HCT116 (cell line): Measurements from ENCODE around the gene LRP2BP. TPM values are rescaled to one million over a fixed set of nuclear protein-coding genes. Genes with fewer than 3 reads are reported as not detected.

Source experiments
- ATAC-seq: fragments of 200-7000 bp; cut with Tn5 transposase; 2 replicates; pipeline ENCODE4 v1.9.1; 2020; ENCODE audit warnings: mild to moderate bottlenecking, moderate library complexity
- BruUV-seq: library from RNA; stranded (reverse); fragments of 400-500 nt; replicated peaks from 2 replicates; lab custom pipeline; 2021; lab: Mats Ljungman, UMichigan
- CTCF ChIA-PET: fragments of 300-600 bp; sonication (Branson Sonifier 250); formaldehyde crosslinking; loops from one replicate; lab custom pipeline; 2021; ENCODE audit warnings: antibody characterized with exemption; lab: Charles Lee
- POLR2A ChIA-PET: fragments of 300-600, 350-600 bp; sonication (Branson Sonifier 250); formaldehyde crosslinking; loops from one replicate; lab custom pipeline; 2021; ENCODE audit warnings: antibody characterized with exemption; lab: Charles Lee
- RAD21 ChIA-PET, 2 experiments: fragments of 300-600 bp; sonication (Branson Sonifier 250); formaldehyde crosslinking; loops; one replicate each; lab custom pipeline; 2023; ENCODE audit warnings: low total read pairs in 2 of 2; ENCODE audit not compliant: uncharacterized antibody in 2 of 2, unreplicated experiment in 2 of 2, low non-redundant PET in 1 of 2; lab: Charles Lee
- DNase-seq: peaks from one replicate; pipeline ENCODE4 v3.0.0-alpha.2; 2010; ENCODE audit warnings: low read depth, low spot score
- H2AFZ ChIP-seq: fragments of 200-600 bp; shearing (Covaris generic), sonication (generic); 2 replicates; pipeline ENCODE4 v1.6.1; 2017; ENCODE audit warnings: low read depth, mixed run types, mixed read lengths, antibody characterized with exemption, low read length; ENCODE audit not compliant: poor library complexity, severe bottlenecking
- H3K27ac ChIP-seq: 2 replicates; pipeline ENCODE4 v1.5.1; 2012; ENCODE audit warnings: low read depth, low read length
- H3K27me3 ChIP-seq: fragments of 200-600 bp; sonication (generic); 2 replicates; pipeline ENCODE4 v1.6.1; 2016; ENCODE audit warnings: mixed run types, low read length, mixed read lengths; ENCODE audit not compliant: insufficient read depth
- H3K36me3 ChIP-seq, 2 experiments: fragments of 200-500 bp in 1 of 2; fragments of 200-600 bp in 1 of 2; sonication (Bioruptor generic) in 1 of 2; sonication (generic) in 1 of 2; 2 replicates each; pipeline versions ENCODE4 v1.5.1 to v1.6.1; 2014 to 2016; ENCODE audit warnings: low read length in 2 of 2, inconsistent platforms in 1 of 2, mixed read lengths in 1 of 2, mixed run types in 1 of 2; ENCODE audit not compliant: insufficient read depth in 2 of 2, control insufficient read depth in 1 of 2
- H3K4me1 ChIP-seq, 2 experiments: fragments of 200-600 bp in 1 of 2; sonication (generic) in 1 of 2; 2 replicates each; pipeline versions ENCODE4 v1.5.1 to v1.6.1; 2012 to 2017; ENCODE audit warnings: low read length in 2 of 2, inconsistent platforms in 1 of 2, mild to moderate bottlenecking in 1 of 2, mixed read lengths in 1 of 2, mixed run types in 1 of 2, moderate library complexity in 1 of 2; ENCODE audit not compliant: insufficient read depth in 2 of 2, control insufficient read depth in 1 of 2
- H3K4me2 ChIP-seq: fragments of 200-600 bp; sonication (generic); 2 replicates; pipeline ENCODE4 v1.6.1; 2017; ENCODE audit warnings: mixed run types, low read length, mixed read lengths
- H3K4me3 ChIP-seq, 2 experiments: fragments of 200-600 bp in 1 of 2; sonication (generic) in 1 of 2; replicated peaks in 1 of 2; 2 replicates each; pipeline ENCODE4 v1.5.1; 2011 to 2016; ENCODE audit warnings: low read length in 2 of 2, control low read depth in 1 of 2, low read depth in 1 of 2, mild to moderate bottlenecking in 1 of 2, mixed read lengths in 1 of 2, mixed run types in 1 of 2
- H3K79me2 ChIP-seq: fragments of 200-600 bp; sonication (generic); 2 replicates; pipeline ENCODE4 v1.6.1; 2017; ENCODE audit warnings: mild to moderate bottlenecking, mixed run types, low read length, moderate library complexity, mixed read lengths; ENCODE audit not compliant: insufficient read depth
- H3K9ac ChIP-seq: fragments of 200-600 bp; sonication (generic); 2 replicates; pipeline ENCODE4 v1.6.1; 2016; ENCODE audit warnings: low read length, mixed read lengths
- H3K9me2 ChIP-seq: fragments of 200-600 bp; sonication (generic), shearing (Covaris generic); 2 replicates; pipeline ENCODE4 v1.6.1; 2017; ENCODE audit warnings: mixed run types, mild to moderate bottlenecking, moderate library complexity; ENCODE audit not compliant: insufficient read depth
- H3K9me3 ChIP-seq, 2 experiments: fragments of 200-500 bp in 1 of 2; fragments of 200-600 bp in 1 of 2; sonication (Bioruptor generic) in 1 of 2; sonication (generic) in 1 of 2; 2 replicates each; pipeline ENCODE4 v1.6.1; 2014 to 2017; ENCODE audit warnings: low read length in 2 of 2, mixed read lengths in 2 of 2, inconsistent platforms in 1 of 2, low read depth in 1 of 2, mild to moderate bottlenecking in 1 of 2, mixed run types in 1 of 2, moderate library complexity in 1 of 2; ENCODE audit not compliant: control insufficient read depth in 1 of 2, insufficient read depth in 1 of 2
- H4K20me1 ChIP-seq: fragments of 200-600 bp; sonication (generic), shearing (Covaris generic); 2 replicates; pipeline ENCODE4 v1.6.1; 2017; ENCODE audit warnings: mixed run types, mild to moderate bottlenecking, moderate library complexity; ENCODE audit not compliant: insufficient read depth
- CBX3 ChIP-seq: IDR thresholded peaks from 2 replicates; pipeline ENCODE4 v1.6.1; 2012; ENCODE audit warnings: low read depth
- CEBPB ChIP-seq: IDR thresholded peaks from 2 replicates; pipeline ENCODE4 v1.6.1; 2012; ENCODE audit warnings: low read depth
- CTCF ChIP-seq, 3 experiments: fragments of 200-600 bp in 1 of 3; sonication (generic) in 1 of 3; IDR thresholded peaks in 2 of 3; conservative IDR thresholded peaks in 1 of 3; 2 replicates each; pipeline ENCODE4 v1.5.1; 2012 to 2017; ENCODE audit warnings: low read depth in 2 of 3, low read length in 2 of 3, antibody characterized with exemption in 1 of 3, borderline replicate concordance in 1 of 3, control low read depth in 1 of 3, mild to moderate bottlenecking in 1 of 3, mixed read lengths in 1 of 3, mixed run types in 1 of 3, moderate library complexity in 1 of 3; ENCODE audit not compliant: insufficient read depth in 1 of 3
- ELF1 ChIP-seq: IDR thresholded peaks from 2 replicates; pipeline ENCODE4 v1.6.1; 2012; ENCODE audit warnings: low read depth, borderline replicate concordance
- EZH2phosphoT487 ChIP-seq: fragments of 200-600 bp; IDR thresholded peaks from 2 replicates; pipeline ENCODE4 v1.6.1; 2018; ENCODE audit warnings: antibody characterized with exemption, borderline replicate concordance
- POLR2A ChIP-seq: IDR thresholded peaks from 2 replicates; pipeline ENCODE4 v1.7.0; 2011; ENCODE audit warnings: borderline replicate concordance; ENCODE audit not compliant: insufficient read depth, insufficient read length; ENCODE audit errors: extremely low read depth
- RAD21 ChIP-seq: IDR thresholded peaks from 2 replicates; pipeline ENCODE4 v1.6.1; 2012; ENCODE audit warnings: low read depth, mild to moderate bottlenecking
- SP1 ChIP-seq: IDR thresholded peaks from 2 replicates; pipeline ENCODE4 v1.6.1; 2012; ENCODE audit warnings: low read depth
- TCF7L2 ChIP-seq: IDR thresholded peaks from 2 replicates; pipeline ENCODE4 v1.7.0; 2011; ENCODE audit warnings: borderline replicate concordance, inconsistent platforms; ENCODE audit not compliant: insufficient read depth, insufficient read length; ENCODE audit errors: extremely low read depth
- YY1 ChIP-seq: IDR thresholded peaks from 2 replicates; pipeline ENCODE4 v1.6.1; 2011; ENCODE audit warnings: low read length, low read depth, moderate library complexity, mild to moderate bottlenecking; ENCODE audit not compliant: insufficient replicate concordance; ENCODE audit errors: extremely low read depth
- ZFX ChIP-seq: fragments of 450-650 bp; IDR thresholded peaks from 2 replicates; pipeline ENCODE4 v1.6.1; 2017
- ZNF274 ChIP-seq: fragments of 200-500 bp; sonication (Bioruptor generic); IDR thresholded peaks from 2 replicates; pipeline ENCODE4 v1.6.1; 2014; ENCODE audit warnings: mild to moderate bottlenecking, low read depth, low read length, inconsistent platforms
- intact Hi-C: fragments of 100-400 bp; cut with micrococcal nuclease; formaldehyde crosslinking; loops from 2 replicates; pipeline ENCODE4 v1.10.0; 2022
- total RNA-seq: library from RNA; stranded (reverse); gene quantifications from one replicate; pipeline ENCODE4 v1.2.1, GENCODE V29; 2021; ENCODE audit not compliant: unreplicated experiment

The LRP2BP gene
- total RNA-seq, 1 experiment from 2014 or later = 2.9 TPM

- Histone ChIP-seq H3K36me3 (no peaks in the 10 kb centered on the region), H3K9me2 (no peaks in the 10 kb centered on the region), H3K9me3 (no peaks in the 10 kb centered on the region), H3K79me2 (no peaks in the 10 kb centered on the region), H3K4me2 (no peak overlapping the region), H3K9ac (no peak overlapping the region), H2AFZ (no peak overlapping the region), H3K27me3 (no peaks in the 10 kb centered on the region), H3K4me3 (no peak overlapping the region), H4K20me1 (no peaks in the 10 kb centered on the region), H3K4me1 (peaks cover 5 to 7% of the 10 kb centered on the region in 2 experiments; a peak in 2 of 4 replicates), H3K27ac (no peak overlapping the region)
- no peak for ATAC-seq
- POLR2A ChIA-PET = interaction anchor here (1.0 kb wide), 1 partner anchor 13 kb away, joined by 4 read pairs; the partner anchor contains the start of gene ANKRD37
- intact Hi-C loops = no loop called here
- CTCF ChIA-PET = no interaction called here
- RAD21 ChIA-PET = no interaction called here
- no TSS peak for BruUV-seq
- TF ChIP-seq CTCF (IDR thresholded peaks at IDR 0.05 in 2 of 3, conservative IDR thresholded peaks at IDR 0.05 in 1 of 3; ENCODE audit: borderline replicate concordance in 1 of 3, insufficient read depth in 1 of 3, low read depth in 2 of 3, low read length in 2 of 3) (no peak), EZH2phosphoT487 (no peak), TCF7L2 (no peak), CEBPB (no peak; the same call in 1 of the 2 replicates), SP1 (0 out of 2 replicates have a peak, but pooled peaks have one; percentile 23), RAD21 (no peak), CBX3 (no peak), ZNF274 (no peak), ZFX (0 out of 2 replicates have a peak, but pooled peaks have one; percentile 8), YY1 (no peak), POLR2A (no peak), ELF1 (no peak)
- no peak for DNase-seq
These were observed 12.3 kb downstream of the LRP2BP start for GRCh38 chr4:185383451-185383850.
